Loucy (cell line): ENCODE measurements around the gene FSTL5.

Source experiments
- CTCF ChIP-seq: fragments of 200-600 bp; sonication (generic); conservative IDR thresholded peaks from 2 replicates; pipeline ENCODE4 v1.5.1; 2014; ENCODE audit warnings: mild to moderate bottlenecking, antibody characterized with exemption, low read length
- EZH2phosphoT487 ChIP-seq: fragments of 200-600 bp; IDR thresholded peaks from 2 replicates; pipeline ENCODE4 v1.6.1; 2018; ENCODE audit warnings: antibody characterized with exemption, mild to moderate bottlenecking, moderate library complexity, borderline replicate concordance

- TF ChIP-seq CTCF: no peak
- no peak for TF ChIP-seq EZH2phosphoT487
These were observed 59.2 kb downstream of the FSTL5 start for GRCh38 chr4:162104459-162105124.
